Tongue (tissue), 3 donors: ENCODE measurements around the gene GOLGA6L22. TPM values are rescaled to one million over a fixed set of nuclear protein-coding genes. Genes with fewer than 3 reads are reported as not detected.
A peak's percentile ranks its signal among the peaks of the same experiment; 100 is the strongest.
"Not testable (repeated sequence)": the region's sequence is repeated elsewhere in the genome, so short reads cannot be mapped to it uniquely, and the experiment has no call there.

Experiments used
- DNase-seq: peaks from one replicate; pipeline ENCODE4 v3.0.0-alpha.2; 2015
- small RNA-seq: library from RNA; depleted of rRNA; stranded (forward); fragments of <200 nt; gene quantifications from one replicate; pipeline ENCODE3, GENCODE V24; 2014; ENCODE audit warnings: low replicate concordance
- total RNA-seq: library from RNA; depleted of rRNA; stranded (reverse); fragments of >200 nt; gene quantifications from one replicate; pipeline ENCODE4 v1.2.3, GENCODE V29; 2014

GOLGA6L22 gene
- total RNA-seq = not detected

GRCh38 chr15:22458603-22459002 lies at the start of gene GOLGA6L22:
Gene GOLGA6L22, plus strand, starts transcription at chr15:22458903. Its CDS starts 91 bp downstream, at chr15:22458994.
- DNase-seq = not testable (repeated sequence)

GRCh38 chr15:22417288-22417687 lies 41.4 kb upstream of the GOLGA6L22 start:
- not testable (repeated sequence) for DNase-seq

GRCh38 chr15:22417795-22418194 lies 40.9 kb upstream of the GOLGA6L22 start:
- not testable (repeated sequence) for DNase-seq

- not testable (repeated sequence) for DNase-seq
Observed at GRCh38 chr15:22418212-22418611, 40.5 kb upstream of the GOLGA6L22 start.

- not testable (repeated sequence) for DNase-seq
Observed at GRCh38 chr15:22418666-22419065, 40.0 kb upstream of the GOLGA6L22 start.

GRCh38 chr15:22420340-22420739 lies 38.4 kb upstream of the GOLGA6L22 start:
- DNase-seq = not testable (repeated sequence)

- not testable (repeated sequence) for DNase-seq
Observed at GRCh38 chr15:22429426-22429825, 29.3 kb upstream of the GOLGA6L22 start.

- DNase-seq = not testable (repeated sequence)
Observed at GRCh38 chr15:22431687-22432086, 27.0 kb upstream of the GOLGA6L22 start.

- peak; percentile 58 for DNase-seq
Observed at GRCh38 chr15:22494490-22495113, 35.9 kb downstream of the GOLGA6L22 start.

GRCh38 chr15:22497200-22497599 lies 38.5 kb downstream of the GOLGA6L22 start:
- not testable (repeated sequence) for DNase-seq

- DNase-seq = not testable (repeated sequence)
Observed at GRCh38 chr15:22498220-22498925, 39.7 kb downstream of the GOLGA6L22 start.

- DNase-seq = not testable (repeated sequence)
Observed at GRCh38 chr15:22502272-22502671, 43.6 kb downstream of the GOLGA6L22 start.

- not testable (repeated sequence) for DNase-seq
Observed at GRCh38 chr15:22506959-22507358, 48.3 kb downstream of the GOLGA6L22 start.

- DNase-seq = not testable (repeated sequence)
Observed at GRCh38 chr15:22516140-22516539, 57.4 kb downstream of the GOLGA6L22 start.

Small RNA genes within 50 kb of the gene (small RNA-seq; reads per million reads assigned to genes)
- gene RN7SL545P = not detected
